ENCODE measurements around the gene SSBP2.

SSBP2 gene

DNA sequence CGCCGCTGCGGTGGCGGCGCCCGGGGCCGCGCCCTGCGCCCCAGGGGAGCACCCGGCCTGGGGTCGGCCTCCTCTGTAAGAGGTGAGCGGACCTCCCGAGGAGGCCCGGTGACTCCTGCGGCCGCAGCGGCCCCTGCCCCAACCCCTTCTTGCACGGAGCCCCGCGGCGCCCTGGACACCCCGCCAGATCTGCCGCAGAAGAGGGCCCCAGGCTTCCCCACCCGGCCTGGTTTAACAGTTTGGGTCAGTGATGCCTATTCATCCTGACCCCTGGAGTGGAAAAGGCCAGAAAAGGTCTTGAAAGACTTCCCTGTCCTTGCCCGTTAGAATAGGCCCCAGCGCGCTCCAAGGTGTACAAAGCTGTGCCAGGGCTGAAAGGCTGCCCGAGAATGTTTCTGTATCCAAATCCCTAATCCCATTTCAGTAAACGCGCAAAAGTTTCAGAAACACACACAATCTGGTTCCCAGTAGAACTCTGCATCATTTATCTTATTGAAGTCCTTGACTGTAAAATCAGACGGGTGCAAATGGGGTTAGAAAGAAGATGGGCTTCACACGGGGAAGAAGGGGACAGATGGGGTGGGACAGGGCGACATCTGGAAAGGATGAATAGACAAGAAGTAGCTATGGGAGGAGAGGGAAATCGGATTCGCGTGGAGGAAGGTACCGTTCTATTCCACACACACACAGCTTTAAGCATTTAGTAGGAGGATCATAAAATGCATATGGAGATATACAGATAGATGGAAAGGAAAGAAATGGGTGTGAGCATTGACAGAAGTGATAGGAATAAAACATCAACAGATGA is 1.1 kb upstream of the SSBP2 start:
- H3K79me2 ChIP-seq (ENCODE audit: insufficient read depth, low read length), result peaks cover 24% of the 10 kb centered on the region
- TF ChIP-seq EZH2phosphoT487 (conservative IDR thresholded peaks at IDR 0.05; ENCODE audit: low read length) (no peak), CTCF (IDR thresholded peaks at IDR 0.05; ENCODE audit: insufficient read depth, low read length, poor library complexity, severe bottlenecking) (no peak)
- H3K4me2 ChIP-seq (ENCODE audit: low read depth, low read length, poor library complexity, severe bottlenecking), result peak overlapping the region; percentile 57
- H3K27ac ChIP-seq (ENCODE audit: low read depth, low read length), result peak overlapping the region; percentile 60; the same call in 1 of the 2 replicates
- H4K20me1 ChIP-seq (ENCODE audit: low read depth, low read length), result peaks cover 13% of the 10 kb centered on the region; the same call in 1 of the 2 replicates
- peaks cover 30% of the 10 kb centered on the region for H3F3A ChIP-seq (ENCODE audit: insufficient read depth)
- no peaks in the 10 kb centered on the region for H3K9me2 ChIP-seq (replicated peaks; ENCODE audit: insufficient read depth, low read length)
- no peaks in the 10 kb centered on the region for H3K9me3 ChIP-seq (ENCODE audit: insufficient read depth, low read length)
- H3K9ac ChIP-seq (ENCODE audit: low read length), result peak overlapping the region; percentile 85
- peak overlapping the region; percentile 79 for H2AFZ ChIP-seq (ENCODE audit: low read depth, low read length, severe bottlenecking)
- H3K27me3 ChIP-seq (ENCODE audit: low read length), result no peaks in the 10 kb centered on the region
- peak overlapping the region; percentile 62 for H3K4me3 ChIP-seq (ENCODE audit: insufficient read depth, low read length, poor library complexity, severe bottlenecking)
- peaks cover 12% of the 10 kb centered on the region for H3K36me3 ChIP-seq (ENCODE audit: low read length)

DNA sequence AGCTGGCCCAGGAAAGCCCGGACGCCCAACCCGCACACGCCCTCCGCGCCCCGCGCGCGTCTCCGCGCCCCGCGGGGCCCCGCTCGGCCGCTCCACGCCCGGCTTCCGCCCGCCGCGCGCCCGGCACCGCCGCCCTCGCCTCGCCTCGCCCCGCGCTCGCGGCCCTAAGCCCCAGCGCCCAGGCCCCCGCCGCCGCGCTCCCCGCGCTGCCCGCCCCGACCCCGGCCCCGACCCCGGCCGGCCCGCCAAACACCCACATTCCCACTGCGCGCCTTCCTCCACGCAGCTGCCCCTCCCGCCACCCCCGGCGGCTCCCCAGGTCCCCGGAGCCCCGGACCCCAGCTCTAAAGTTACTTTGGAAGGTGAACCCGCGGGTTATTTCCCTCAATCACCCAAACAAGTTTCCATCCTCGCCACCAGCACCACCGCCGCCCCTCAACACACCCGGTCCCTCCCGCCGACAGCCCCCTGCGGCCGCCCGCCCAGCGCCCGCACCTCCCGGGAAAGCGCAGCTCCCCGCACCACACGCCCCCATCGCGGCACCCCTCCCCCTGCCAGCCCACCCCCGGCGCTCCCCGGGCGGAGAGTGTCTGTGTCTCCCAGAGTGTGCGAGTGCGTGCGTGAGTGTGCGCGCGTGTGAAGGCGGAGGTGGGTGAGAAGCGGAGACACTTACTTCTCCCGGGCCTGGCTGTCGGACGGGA is 439 bp downstream of the SSBP2 start:
- peaks cover 13% of the 10 kb centered on the region for H3K36me3 ChIP-seq (ENCODE audit: low read length)
- peak overlapping the region; percentile 45 for H3K4me2 ChIP-seq (ENCODE audit: low read depth, low read length, poor library complexity, severe bottlenecking)
- H3K9me3 ChIP-seq (ENCODE audit: insufficient read depth, low read length), result no peaks in the 10 kb centered on the region
- TF ChIP-seq EZH2phosphoT487 (conservative IDR thresholded peaks at IDR 0.05; ENCODE audit: low read length) (no peak), CTCF (IDR thresholded peaks at IDR 0.05; ENCODE audit: insufficient read depth, low read length, poor library complexity, severe bottlenecking) (no peak)
- H3K4me3 ChIP-seq (ENCODE audit: insufficient read depth, low read length, poor library complexity, severe bottlenecking), result peak overlapping the region; percentile 91
- H4K20me1 ChIP-seq (ENCODE audit: low read depth, low read length), result peaks cover 27% of the 10 kb centered on the region
- H3F3A ChIP-seq (ENCODE audit: insufficient read depth), result peaks cover 30% of the 10 kb centered on the region
- H3K9ac ChIP-seq (ENCODE audit: low read length), result peak overlapping the region; percentile 85
- H3K79me2 ChIP-seq (ENCODE audit: insufficient read depth, low read length), result peaks cover 40% of the 10 kb centered on the region
- no peaks in the 10 kb centered on the region for H3K27me3 ChIP-seq (ENCODE audit: low read length)
- no peaks in the 10 kb centered on the region for H3K9me2 ChIP-seq (replicated peaks; ENCODE audit: insufficient read depth, low read length)
- no peak overlapping the region for H2AFZ ChIP-seq (ENCODE audit: low read depth, low read length, severe bottlenecking)
- peak overlapping the region; percentile 96 for H3K27ac ChIP-seq (ENCODE audit: low read depth, low read length)

DNA sequence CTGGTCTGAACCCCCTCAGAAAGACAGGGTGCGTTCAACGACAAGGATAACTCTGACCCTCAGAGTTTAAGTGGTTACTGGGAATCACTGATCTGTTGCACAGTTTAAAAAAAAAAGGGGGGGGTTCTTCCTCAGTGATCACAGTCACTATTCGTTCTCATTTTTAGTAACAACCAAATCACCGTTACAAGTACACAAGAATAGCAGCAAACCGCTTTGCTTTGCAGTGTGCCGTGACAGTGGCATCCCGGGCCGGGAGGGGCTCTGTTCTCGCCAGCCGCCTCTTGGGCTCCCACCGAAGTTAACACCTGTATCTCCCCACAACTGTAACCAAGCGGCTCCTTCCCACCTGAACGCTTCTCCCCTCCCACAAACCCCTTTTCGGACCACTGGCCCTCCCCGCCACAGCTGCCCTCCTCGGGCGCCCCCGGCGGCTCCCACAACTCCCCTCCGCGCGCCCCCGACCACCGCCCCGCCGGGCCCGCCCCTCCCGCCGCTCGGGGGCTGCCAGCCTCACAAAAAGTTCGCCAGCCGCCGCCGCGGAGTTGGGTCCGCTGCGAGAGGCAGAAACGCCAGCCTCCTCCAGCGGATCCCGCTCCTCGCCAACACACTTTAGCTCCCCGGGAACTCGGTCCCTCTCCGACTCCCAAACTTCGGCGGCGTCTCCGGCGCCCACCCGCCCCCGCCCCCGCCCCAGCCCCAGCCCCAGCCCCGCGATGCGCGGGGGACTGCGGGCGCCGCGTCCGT is 1.2 kb downstream of the SSBP2 start:
- Histone ChIP-seq H3K27me3 (ENCODE audit: low read length) (no peaks in the 10 kb centered on the region), H3K4me3 (ENCODE audit: insufficient read depth, low read length, poor library complexity, severe bottlenecking) (peak overlapping the region; percentile 53), H3K27ac (ENCODE audit: low read depth, low read length) (peak overlapping the region; percentile 96), H3K9ac (ENCODE audit: low read length) (peak overlapping the region; percentile 55), H3K9me2 (replicated peaks; ENCODE audit: insufficient read depth, low read length) (no peaks in the 10 kb centered on the region), H3F3A (ENCODE audit: insufficient read depth) (peaks cover 35% of the 10 kb centered on the region), H3K9me3 (ENCODE audit: insufficient read depth, low read length) (no peaks in the 10 kb centered on the region), H3K79me2 (ENCODE audit: insufficient read depth, low read length) (peaks cover 47% of the 10 kb centered on the region), H3K4me2 (ENCODE audit: low read depth, low read length, poor library complexity, severe bottlenecking) (peak overlapping the region; percentile 87), H2AFZ (ENCODE audit: low read depth, low read length, severe bottlenecking) (no peak overlapping the region), H3K36me3 (ENCODE audit: low read length) (peaks cover 13% of the 10 kb centered on the region), H4K20me1 (ENCODE audit: low read depth, low read length) (peaks cover 34% of the 10 kb centered on the region)
- TF ChIP-seq CTCF (IDR thresholded peaks at IDR 0.05; ENCODE audit: insufficient read depth, low read length, poor library complexity, severe bottlenecking) (no peak), EZH2phosphoT487 (conservative IDR thresholded peaks at IDR 0.05; ENCODE audit: low read length) (no peak)

Data from SU-DHL-6 (cell line).